ENCODE measurements around the gene PITPNM1. TPM values are rescaled to one million over a fixed set of nuclear protein-coding genes. Genes with fewer than 3 reads are reported as not detected.

The PITPNM1 gene
- total RNA-seq, 6 experiments from 2014 or later: 8.6 to 21.3 (median 15.0) TPM

DNA sequence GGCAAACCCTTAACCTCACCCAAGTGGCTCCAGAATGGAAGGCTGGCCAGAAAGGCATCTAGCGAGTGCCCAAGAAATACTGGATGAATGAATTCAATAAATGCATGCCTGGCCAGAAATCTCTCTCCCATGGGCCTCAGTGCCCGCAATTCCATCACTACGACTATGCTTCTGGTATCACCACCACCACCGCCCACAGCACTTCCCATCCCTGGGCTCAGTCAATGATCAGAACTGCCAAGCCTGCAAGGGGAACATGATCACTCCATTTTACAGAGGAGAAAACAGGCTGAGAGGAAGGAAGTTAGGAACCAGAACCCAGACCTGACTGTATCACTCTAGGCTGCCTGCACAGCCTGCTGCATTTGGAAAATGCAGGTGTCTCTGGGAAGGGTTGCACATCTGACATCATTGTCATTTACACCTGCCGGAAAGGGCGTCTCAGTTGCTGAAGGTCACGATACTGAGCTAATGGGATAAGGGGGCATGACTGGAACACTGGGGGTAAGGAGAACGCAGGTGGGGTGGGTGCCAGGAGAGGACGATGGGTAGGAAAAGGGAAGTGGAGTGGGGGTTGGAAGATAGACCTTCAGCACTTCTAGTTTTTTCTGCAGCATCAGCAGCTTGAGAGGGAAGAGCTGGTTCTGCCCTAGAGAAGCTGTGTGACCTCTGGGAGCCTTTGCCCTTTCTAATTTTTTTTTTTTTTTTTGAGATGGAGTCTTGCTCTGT lies 55.9 kb downstream of the PITPNM1 start:
- Histone ChIP-seq H3K9me3 (no peaks in the 10 kb centered on the region), H3K4me1 (peaks cover 0 to 17% (median 0%) of the 10 kb centered on the region in 4 donors), H3K27ac (no peak overlapping the region), H3K27me3 (no peaks in the 10 kb centered on the region), H3K36me3 (no peaks in the 10 kb centered on the region), H3K4me3 (no peak overlapping the region)
- ATAC-seq (peak; percentile 2 to 39 (median 20)), DNase-seq (no peak)
- intact Hi-C loops (cut with DNase I): no loop called here
- TF ChIP-seq POLR2A (IDR thresholded peaks at IDR 0.05): no peak
- TF ChIP-seq, protein P1, sequence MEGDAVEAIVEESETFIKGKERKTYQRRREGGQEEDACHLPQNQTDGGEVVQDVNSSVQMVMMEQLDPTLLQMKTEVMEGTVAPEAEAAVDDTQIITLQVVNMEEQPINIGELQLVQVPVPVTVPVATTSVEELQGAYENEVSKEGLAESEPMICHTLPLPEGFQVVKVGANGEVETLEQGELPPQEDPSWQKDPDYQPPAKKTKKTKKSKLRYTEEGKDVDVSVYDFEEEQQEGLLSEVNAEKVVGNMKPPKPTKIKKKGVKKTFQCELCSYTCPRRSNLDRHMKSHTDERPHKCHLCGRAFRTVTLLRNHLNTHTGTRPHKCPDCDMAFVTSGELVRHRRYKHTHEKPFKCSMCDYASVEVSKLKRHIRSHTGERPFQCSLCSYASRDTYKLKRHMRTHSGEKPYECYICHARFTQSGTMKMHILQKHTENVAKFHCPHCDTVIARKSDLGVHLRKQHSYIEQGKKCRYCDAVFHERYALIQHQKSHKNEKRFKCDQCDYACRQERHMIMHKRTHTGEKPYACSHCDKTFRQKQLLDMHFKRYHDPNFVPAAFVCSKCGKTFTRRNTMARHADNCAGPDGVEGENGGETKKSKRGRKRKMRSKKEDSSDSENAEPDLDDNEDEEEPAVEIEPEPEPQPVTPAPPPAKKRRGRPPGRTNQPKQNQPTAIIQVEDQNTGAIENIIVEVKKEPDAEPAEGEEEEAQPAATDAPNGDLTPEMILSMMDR (IDR thresholded peaks at IDR 0.05): no peak
- WGBS (ENCODE audit: insufficient coverage, low coverage, low lambda C conversion rate, missing lambda C conversion rate): 64% methylated on average over 8 of the region's 9 CpGs

DNA sequence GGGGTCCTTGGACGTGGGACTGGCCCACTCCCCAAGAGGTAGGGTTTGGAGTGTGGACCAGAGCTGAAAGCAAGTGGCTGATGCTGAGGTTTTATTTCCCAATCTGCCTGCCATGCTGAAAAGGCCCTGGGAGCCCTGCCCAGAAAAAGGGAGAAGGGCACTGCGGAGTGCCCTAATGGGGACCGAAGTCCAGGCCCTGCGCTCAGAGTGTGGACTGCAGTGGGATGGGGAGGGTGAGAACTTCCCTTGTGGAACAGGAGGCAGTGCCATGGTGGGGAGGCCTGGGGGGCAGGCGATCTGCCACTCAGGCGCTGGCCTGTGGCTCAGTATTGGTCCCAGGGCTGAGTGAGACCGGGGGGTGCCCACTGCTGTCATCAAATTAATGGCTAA lies 56.9 kb downstream of the PITPNM1 start:
- peak; percentile 73 to 86 (median 82) for DNase-seq

DNA sequence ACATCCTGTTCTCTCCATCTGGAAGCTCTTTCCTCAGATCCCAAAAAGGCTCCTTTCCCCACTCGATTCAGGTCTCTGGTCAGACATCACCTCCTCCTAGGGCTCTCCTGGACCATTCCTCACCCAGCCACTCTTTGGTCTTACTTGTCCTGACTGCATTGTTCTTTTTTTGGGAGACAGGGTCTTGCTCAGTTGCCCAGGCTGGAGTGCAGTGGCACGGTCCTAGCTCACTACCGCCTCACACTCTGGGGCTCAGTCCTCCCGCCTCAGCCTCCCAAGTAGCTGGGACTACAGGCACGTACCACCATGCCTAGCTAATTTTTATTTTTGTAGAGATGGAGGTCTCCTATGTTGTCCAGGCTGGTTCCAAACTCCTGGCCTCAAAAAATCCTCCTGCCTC lies 59.6 kb downstream of the PITPNM1 start:
- 65% methylated on average over 4 of the region's 5 CpGs for WGBS (ENCODE audit: insufficient coverage, low coverage, low lambda C conversion rate, missing lambda C conversion rate)
- TF ChIP-seq POLR2A (IDR thresholded peaks at IDR 0.05): no peak
- TF ChIP-seq, protein P1 (IDR thresholded peaks at IDR 0.05): no peak
- H3K27me3 ChIP-seq: no peaks in the 10 kb centered on the region
- no peak overlapping the region for H3K27ac ChIP-seq
- H3K4me3 ChIP-seq: no peak overlapping the region
- no peaks in the 10 kb centered on the region for H3K9me3 ChIP-seq
- DNase-seq (no peak), ATAC-seq (no peak)
- H3K4me1 ChIP-seq: peaks cover 0 to 28% (median 0%) of the 10 kb centered on the region in 4 donors
- H3K36me3 ChIP-seq: no peaks in the 10 kb centered on the region
- intact Hi-C loops (cut with DNase I): no loop called here

More for the DNA sequence above, 56.9 kb downstream of the PITPNM1 start:
- Histone ChIP-seq H3K27ac (peak overlapping the region in 1 of 3 donors; percentile 8), H3K36me3 (no peaks in the 10 kb centered on the region), H3K4me1 (peaks cover 0 to 21% (median 0%) of the 10 kb centered on the region in 4 donors), H3K9me3 (no peaks in the 10 kb centered on the region), H3K27me3 (no peaks in the 10 kb centered on the region), H3K4me3 (no peak overlapping the region)
- peak; percentile 67 to 76 (median 73) for ATAC-seq
- 58% methylated on average over 6 of the region's 7 CpGs for WGBS (ENCODE audit: insufficient coverage, low coverage, low lambda C conversion rate, missing lambda C conversion rate)
- intact Hi-C loops (cut with DNase I): no loop called here
- no peak for TF ChIP-seq POLR2A (IDR thresholded peaks at IDR 0.05)
- TF ChIP-seq, protein P1 (IDR thresholded peaks at IDR 0.05): no peak

DNA sequence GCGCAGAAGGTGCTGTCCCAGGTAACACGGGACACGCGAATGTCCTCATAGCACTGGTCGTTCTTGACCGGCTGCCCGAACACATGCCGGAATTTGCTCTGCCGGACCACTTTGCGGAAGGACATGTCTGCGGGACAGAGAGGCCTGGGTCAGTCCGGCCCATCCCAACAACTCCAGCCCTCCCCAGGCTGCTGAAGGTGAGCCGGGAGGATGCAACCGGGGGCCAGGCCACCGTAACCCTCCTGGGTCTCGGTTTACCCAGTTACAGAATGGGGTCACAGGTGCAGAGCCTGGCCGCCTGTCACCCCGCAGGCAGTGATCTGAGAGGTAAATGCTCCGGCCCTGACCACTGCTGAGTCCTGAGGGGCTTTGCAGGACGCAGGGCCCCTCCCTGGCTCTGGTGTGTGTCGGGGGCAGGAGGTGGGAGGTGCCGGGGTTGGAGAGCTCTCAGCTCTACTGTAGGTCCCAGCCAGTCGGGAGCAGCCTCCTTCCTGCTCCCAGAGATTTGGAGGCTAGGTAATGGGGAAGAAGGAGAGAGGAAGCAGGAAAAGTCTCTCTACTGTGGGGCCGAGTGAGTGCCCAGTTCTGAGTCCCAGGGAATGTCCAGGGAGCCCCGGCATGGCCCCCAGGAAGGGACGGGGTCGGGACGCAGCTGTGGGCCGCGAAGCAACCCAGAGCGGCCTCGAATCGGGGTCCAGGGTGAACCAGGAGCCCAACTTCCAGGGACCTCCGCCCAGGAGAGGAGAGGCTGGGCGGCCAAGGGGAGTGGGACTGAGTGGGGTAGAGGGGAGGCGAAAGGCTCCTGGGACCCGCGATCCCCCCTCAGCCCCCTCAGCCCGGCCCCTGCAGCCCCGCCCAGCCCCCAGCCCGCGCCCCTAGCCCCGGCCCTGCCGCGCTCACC lies 62.4 kb downstream of the PITPNM1 start:
- intact Hi-C loops (cut with DNase I): no loop called here
- H3K4me3 ChIP-seq: peak overlapping the region; percentile 80 to 92 (median 88)
- H3K4me1 ChIP-seq: peaks cover 0 to 20% (median 0%) of the 10 kb centered on the region in 4 donors
- DNase-seq (no peak), ATAC-seq (peak in 2 of 4 donors; percentile 0 to 1)
- peak overlapping the region; percentile 69 to 86 (median 76) for H3K27ac ChIP-seq
- TF ChIP-seq, protein P1 (IDR thresholded peaks at IDR 0.05): no peak
- no peak for TF ChIP-seq POLR2A (IDR thresholded peaks at IDR 0.05)
- H3K9me3 ChIP-seq: no peaks in the 10 kb centered on the region
- peaks cover 0 to 4% (median 0%) of the 10 kb centered on the region in 4 donors for H3K36me3 ChIP-seq
- no peaks in the 10 kb centered on the region for H3K27me3 ChIP-seq
- 8% methylated on average over 7 of the region's 45 CpGs for WGBS (ENCODE audit: insufficient coverage, low coverage, low lambda C conversion rate, missing lambda C conversion rate)

Small RNA genes lying within 50 kb of the gene (microRNA-seq; reads per million reads assigned to microRNA genes)
- gene MIR6752: 0 to 0.87 reads per million in 2 donors

Small RNA genes lying within 50 kb of the gene (small RNA-seq; reads per million reads assigned to genes)
- gene MIR6752: 0 reads per million in 2 experiments

Other genes starting within 250 kb of the PITPNM1 start
- gene GRK2, start 238.9 kb downstream of the PITPNM1 start, total RNA-seq: 10 to 100 TPM; 24.5 to 43.9 (median 28.5) TPM
- gene ANKRD13D, start 216.1 kb downstream of the PITPNM1 start, total RNA-seq: 10 to 100 TPM in 4 of 6 experiments, 1 to 10 TPM in 2; 7.7 to 14.1 (median 10.4) TPM
- 10 to 100 TPM; 10.9 to 17.9 (median 14.5) TPM for gene SSH3, start 201.8 kb downstream of the PITPNM1 start, total RNA-seq
- gene POLD4, start 151.8 kb downstream of the PITPNM1 start, total RNA-seq: 100 to 1,000 TPM in 2 of 6 experiments, 10 to 100 TPM in 4; 70.5 to 216 (median 97.9) TPM
- gene CLCF1, start 131.8 kb downstream of the PITPNM1 start, total RNA-seq: 1 to 10 TPM in 3 of 6 experiments, under 1 TPM in 3; 0.44 to 3.8 (median 1.3) TPM
- 10 to 100 TPM in 2 of 6 experiments, 1 to 10 TPM in 4; 5.3 to 13.2 (median 6.2) TPM for gene RAD9A, start 113.4 kb downstream of the PITPNM1 start, total RNA-seq
- gene PPP1CA, start 103.5 kb downstream of the PITPNM1 start, total RNA-seq: 100 to 1,000 TPM in 2 of 6 experiments, 10 to 100 TPM in 4; 64.2 to 102 (median 71.1) TPM
- gene TBC1D10C, start 101.3 kb downstream of the PITPNM1 start, total RNA-seq: 1 to 10 TPM in 5 of 6 experiments, under 1 TPM in 1; 0.73 to 2.7 (median 1.9) TPM
- under 1 TPM in 5 of 6 experiments, not detected in 1; 0.12 to 0.31 (median 0.22) TPM for gene CARNS1, start 89.7 kb downstream of the PITPNM1 start, total RNA-seq
- 10 to 100 TPM; 18.8 to 37.1 (median 27.1) TPM for gene RPS6KB2, start 76.9 kb downstream of the PITPNM1 start, total RNA-seq
- gene PTPRCAP, start 67.7 kb downstream of the PITPNM1 start, total RNA-seq: 1 to 10 TPM in 4 of 6 experiments, under 1 TPM in 2; 0.72 to 2.8 (median 2.1) TPM
- gene CORO1B, start 61.9 kb downstream of the PITPNM1 start, total RNA-seq: 10 to 100 TPM; 28.5 to 58.6 (median 40.4) TPM
- not detected for gene GPR152, start 52.6 kb downstream of the PITPNM1 start, total RNA-seq
- gene CABP4, start 50.0 kb downstream of the PITPNM1 start, total RNA-seq: 1 to 10 TPM in 4 of 6 experiments, under 1 TPM in 2; 0.55 to 1.7 (median 1.2) TPM
- 100 to 1,000 TPM in 2 of 6 experiments, 10 to 100 TPM in 4; 29.1 to 133 (median 40.9) TPM for gene TMEM134, start 36.1 kb downstream of the PITPNM1 start, total RNA-seq
- 10 to 100 TPM; 20.8 to 33.9 (median 25.7) TPM for gene AIP, start 22.3 kb downstream of the PITPNM1 start, total RNA-seq
- gene CDK2AP2, start 2.8 kb upstream of the PITPNM1 start, total RNA-seq: 10 to 100 TPM; 45.2 to 74.9 (median 55.7) TPM
- gene CABP2, start 18.1 kb upstream of the PITPNM1 start, total RNA-seq: not detected
- gene GSTP1, start 78.4 kb upstream of the PITPNM1 start, total RNA-seq: 10 to 100 TPM; 16.6 to 51.4 (median 32.3) TPM
- gene NDUFV1, start 101.6 kb upstream of the PITPNM1 start, total RNA-seq: 100 to 1,000 TPM; 151 to 214 (median 163) TPM
- gene NUDT8, start 124.6 kb upstream of the PITPNM1 start, total RNA-seq: 10 to 100 TPM; 12.7 to 31.4 (median 18.3) TPM
- gene TBX10, start 134.4 kb upstream of the PITPNM1 start, total RNA-seq: under 1 TPM in 5 of 6 experiments, not detected in 1; 0.24 to 0.49 (median 0.34) TPM
- gene ACY3, start 145.4 kb upstream of the PITPNM1 start, total RNA-seq: 10 to 100 TPM in 4 of 6 experiments, 1 to 10 TPM in 2; 6.8 to 17.9 (median 12.4) TPM
- not detected for gene ALDH3B2, start 169.3 kb upstream of the PITPNM1 start, total RNA-seq